Iris pigment epithelial cell (primary cell): ENCODE measurements around the gene GBP3.
"Not testable (repeated sequence)": the region's sequence is repeated elsewhere in the genome, so short reads cannot be mapped to it uniquely, and the experiment has no call there.

ENCODE experiments used
- DNase-seq: peaks from one replicate; pipeline ENCODE4 v3.0.0-alpha.2; 2011; ENCODE audit warnings: low read depth

GBP3 gene

DNA sequence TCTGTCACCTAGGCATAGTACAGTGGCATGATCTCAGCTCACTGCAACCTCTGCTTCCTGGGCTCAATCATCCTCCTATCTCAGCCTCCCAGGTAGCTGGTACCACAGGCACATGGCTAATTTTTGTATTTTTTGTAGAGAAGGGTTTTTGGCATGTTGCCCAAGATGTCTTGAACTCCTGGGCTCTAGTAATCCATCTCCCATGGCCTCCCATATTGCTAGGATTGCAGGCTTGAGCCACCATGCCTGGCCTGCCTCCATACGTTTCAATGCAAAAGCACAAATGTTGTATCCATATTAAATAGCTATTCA, 17.6 kb upstream of the GBP3 start:
- no peak for DNase-seq

DNA sequence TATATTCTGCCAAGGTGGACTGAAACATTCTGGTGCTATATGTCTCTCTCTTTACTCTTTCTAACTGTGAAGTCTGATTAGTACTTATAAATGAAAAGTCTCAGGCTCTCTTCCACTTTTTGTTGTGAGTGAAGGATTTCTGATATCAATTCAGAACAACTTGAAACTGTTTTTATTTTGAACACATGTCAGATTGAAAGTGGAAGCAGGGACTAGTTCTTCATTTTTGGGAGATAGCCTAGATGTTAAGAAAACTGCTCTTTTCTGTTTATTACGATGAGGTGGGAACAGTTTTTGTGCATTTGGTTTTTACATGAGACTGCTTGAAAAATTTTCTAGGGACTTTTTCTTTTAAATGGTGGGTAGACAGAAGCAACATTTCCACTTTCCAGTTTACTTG, 14.5 kb upstream of the GBP3 start:
- no peak for DNase-seq

DNA sequence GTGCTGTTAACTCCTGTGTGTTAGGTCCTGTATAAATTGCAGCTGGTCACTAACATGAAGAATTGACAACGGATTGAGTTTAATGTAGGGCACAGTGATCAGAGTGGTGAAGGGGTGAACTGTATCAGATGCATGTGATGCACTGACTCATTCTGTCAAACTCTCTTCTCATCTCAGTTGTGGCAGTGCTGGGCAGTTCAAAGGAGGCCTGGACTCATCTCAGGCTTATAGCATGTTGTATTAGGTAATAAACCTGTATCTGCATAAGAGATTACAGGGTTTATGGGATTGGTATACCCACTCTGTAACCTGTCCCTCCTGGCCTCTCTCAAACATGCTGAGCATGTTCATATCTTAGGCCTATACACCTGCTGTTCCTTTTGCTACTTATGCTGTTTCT, 12.4 kb upstream of the GBP3 start:
- no peak for DNase-seq

DNA sequence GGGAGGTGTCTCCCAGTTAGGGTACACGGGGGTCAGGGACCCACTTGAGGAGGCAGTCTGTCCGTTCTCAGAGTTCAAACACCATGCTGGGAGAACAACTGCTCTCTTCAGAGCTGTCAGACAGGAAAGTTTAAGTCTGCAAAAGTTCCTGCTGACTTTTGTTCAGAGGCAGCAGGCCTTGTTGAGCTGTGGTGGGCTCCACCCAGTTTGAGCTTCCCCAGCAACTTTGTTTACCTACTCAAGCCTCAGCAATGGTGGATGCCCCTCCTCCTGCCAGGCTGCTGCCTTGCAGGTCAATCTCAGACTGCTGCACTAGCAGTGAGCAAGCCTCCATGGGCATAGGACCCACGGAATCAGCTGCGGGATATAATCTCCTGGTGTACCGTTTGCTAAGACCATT, 11.3 kb upstream of the GBP3 start:
- DNase-seq: not testable (repeated sequence)

DNA sequence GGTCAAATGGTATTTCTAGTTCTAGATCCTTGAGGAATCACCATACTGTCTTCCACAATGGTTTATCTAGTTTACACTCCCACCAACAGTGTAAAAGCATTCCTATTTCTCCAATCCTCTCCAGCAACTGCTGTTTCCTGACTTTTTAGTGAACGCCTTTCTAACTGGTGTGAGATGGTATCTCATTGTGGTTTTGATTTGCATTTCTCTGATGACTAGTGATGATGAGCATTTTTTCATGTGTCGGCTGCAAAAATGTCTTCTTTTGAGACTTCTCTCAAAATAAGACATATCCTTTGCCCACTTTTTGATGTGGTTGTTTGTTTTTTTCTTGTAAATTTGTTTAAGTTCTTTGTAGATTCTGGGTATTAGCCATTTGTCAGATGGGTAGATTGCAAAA, 6.4 kb upstream of the GBP3 start:
- peak; percentile 9 for DNase-seq

DNA sequence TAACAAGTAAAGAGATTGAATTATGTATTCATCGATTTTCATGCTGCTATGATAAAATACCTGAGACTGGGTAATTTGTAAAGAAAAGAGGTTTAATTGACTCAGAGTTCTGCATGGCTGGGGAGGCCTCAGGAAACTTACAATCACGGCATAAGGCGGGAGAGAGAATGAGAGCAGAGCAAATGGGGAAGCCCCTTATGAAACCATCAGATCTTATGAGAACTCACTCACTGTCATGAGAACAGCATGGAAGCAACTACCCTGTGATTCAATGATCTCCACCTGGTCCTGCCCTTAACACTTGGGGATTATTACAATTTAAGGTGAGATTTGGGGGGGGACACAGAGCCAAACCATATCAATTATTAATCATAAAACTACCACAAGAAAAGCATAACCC, 3.3 kb upstream of the GBP3 start:
- DNase-seq: no peak

DNA sequence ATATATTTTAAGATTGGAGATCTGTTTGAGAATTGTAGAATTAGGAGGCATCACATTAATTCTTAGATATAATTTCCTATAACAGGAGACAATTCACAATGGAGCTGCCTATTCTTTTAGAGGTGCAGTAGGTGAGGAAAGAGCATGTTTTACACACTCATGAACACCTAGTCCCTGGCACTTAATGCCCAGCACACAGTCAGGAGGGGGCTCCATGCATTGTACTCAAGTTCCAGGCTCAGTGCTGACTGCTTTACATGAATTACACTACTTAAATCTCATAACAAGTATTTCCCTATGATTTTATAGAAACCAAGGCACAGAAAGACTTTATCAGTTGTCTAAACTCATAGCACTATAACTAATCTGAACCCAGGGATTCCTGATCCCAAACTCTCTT, 360 bp upstream of the GBP3 start:
- DNase-seq: no peak

DNA sequence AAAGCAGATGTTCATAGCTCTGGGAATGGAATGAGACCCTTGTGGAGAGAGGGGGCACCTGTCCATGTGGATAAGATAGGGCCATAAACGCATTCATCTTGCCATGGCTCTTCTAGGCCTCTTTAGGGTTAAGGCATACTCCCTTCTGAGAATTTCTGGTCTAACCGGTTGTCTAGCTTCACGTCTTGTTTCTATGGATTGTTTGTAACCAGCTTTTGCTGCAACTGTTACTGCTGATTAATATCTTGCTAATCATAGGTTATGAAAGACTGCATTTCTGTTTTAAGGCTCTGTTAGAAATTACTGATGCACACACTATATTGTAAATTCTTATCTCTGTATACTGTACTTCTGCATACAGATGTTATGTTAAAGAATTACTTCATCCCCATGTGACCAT, 4.3 kb downstream of the GBP3 start:
- DNase-seq: not testable (repeated sequence)

DNA sequence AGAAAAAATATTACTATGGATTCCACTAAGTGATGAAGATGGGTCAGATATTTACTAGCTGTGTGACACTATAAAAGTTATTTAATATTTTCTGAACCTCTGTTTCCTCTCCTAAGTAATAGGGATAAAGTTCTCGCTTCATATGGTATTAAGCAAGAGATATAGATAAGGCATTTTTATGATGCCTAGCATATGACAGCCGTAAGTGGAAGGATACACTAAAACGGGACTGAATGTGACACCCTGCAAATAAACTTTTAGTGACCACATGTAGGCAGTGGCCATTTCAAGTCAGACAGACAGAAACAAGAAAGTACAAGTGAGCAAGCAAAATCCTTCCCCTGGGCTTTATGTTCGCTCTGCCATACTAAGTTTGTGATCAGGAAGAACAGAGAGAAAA, 14.2 kb downstream of the GBP3 start:
- DNase-seq: no peak

DNA sequence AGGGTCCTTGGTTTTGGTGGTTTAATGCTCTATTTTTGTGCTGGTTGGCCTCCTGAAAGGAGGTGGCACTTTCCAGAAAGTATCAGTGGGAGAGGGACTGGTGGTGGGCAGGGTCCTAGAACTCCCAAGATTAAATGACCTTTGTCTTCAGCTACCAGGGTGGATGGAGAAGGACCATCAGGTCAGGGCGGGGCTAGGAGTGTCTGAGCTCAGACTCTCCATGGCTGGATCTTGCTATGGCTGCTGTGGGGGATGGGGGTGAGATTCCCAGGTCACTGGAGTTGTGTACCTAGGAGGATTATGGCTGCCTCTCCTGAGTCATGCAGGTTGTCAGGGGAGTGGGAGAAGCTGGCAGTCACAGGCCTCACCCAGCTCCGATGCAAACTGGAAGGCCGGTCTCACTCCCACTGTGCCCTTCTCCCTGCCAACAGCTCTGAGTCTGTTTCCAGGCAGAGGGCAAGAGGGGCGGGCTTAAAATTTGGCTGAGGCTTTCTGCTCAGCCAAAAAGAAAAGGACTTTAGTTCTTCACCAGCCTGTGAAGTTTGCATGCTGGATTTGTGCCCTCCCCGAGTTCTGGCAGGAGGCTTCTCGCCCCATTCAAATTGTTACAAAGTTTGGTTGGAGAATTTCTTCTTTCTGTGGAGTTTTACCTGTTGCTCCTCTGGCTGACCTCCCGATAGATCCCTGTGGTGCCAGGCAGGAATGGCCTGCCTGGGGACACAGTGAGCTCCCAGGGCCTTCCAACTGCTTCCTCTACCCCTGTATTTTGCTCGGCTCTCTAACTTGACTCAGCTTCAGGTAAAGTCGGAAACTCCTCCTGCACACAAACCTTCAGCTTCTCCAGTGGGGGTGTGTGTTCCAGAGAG, 17.1 kb downstream of the GBP3 start:
- no peak for DNase-seq

DNA sequence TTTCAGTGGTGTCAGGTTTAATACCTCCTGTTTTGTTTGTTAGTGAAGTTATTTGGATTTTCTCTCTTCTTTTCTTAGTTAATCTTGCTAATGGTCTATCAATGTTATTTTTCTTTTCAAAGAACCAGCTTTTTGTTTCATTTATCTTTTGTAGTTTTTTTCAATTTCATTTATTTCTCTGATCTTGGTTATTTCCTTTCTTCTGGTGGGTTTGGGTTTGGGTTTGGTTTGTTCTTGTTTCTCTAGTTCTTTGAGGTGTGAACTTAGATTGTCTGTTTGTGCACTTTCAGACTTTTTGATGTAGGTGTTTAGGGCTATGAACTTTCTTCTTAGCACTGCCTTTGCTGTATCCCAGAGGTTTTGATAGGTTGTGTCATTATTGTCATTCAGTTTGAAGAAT, 20.5 kb downstream of the GBP3 start:
- not testable (repeated sequence) for DNase-seq

DNA sequence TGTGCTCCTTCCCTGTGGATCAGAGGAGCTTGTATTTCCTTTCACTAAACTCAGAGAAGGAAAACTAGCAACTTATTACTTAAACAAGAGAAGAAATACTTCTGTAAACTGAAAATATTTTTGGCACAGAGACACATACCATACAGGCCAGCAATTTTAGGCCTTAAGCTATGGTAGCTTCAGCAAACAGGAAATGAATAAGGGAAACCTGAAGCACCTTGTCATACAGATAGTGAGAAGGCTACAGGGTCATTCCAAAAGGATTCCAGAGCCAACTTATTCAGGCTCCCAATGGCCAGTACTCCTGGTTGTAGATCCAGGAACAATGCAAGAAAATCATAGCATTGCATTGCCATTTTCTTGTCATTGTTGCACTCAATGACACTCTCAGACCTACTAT, 21.2 kb downstream of the GBP3 start:
- DNase-seq: peak; percentile 49

DNA sequence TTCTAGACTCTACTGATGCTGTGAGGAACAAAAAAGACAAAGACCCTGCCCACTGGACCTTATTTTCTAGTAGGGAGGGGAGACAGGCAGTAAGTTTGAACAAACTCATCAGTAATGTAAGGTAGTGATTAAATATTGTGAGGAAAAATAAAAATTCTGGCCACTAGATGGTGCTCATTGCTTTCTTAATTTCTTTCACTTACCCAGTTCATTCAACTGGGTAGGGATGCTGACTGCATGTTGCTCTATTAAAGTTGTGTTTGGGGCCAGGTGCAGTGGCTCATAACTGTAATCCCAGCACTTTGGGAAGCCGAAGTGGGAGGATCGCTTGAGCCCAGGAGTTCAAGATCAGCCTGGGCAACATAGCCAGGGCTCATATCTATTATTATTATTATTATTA, 23.9 kb downstream of the GBP3 start:
- DNase-seq: peak; percentile 58

DNA sequence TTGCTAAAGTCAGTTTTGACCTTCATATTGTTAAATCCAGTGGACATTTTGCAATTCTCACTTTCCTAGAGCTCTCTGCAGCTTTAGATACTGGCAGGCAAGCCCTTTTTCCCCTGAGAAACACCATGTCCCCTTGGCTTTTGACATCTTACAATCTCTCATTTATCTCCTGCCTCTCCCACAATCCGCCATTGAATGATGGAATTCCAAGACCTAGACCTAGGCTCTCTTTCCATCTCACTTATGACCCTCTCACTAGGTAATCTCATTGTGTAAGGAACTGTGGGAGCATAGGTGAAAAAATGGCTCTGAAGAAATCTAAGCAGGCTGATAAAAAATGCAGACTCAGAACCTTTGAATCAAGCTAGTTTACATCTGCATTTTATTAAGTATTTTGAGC, 32.2 kb downstream of the GBP3 start:
- DNase-seq: no peak

DNA sequence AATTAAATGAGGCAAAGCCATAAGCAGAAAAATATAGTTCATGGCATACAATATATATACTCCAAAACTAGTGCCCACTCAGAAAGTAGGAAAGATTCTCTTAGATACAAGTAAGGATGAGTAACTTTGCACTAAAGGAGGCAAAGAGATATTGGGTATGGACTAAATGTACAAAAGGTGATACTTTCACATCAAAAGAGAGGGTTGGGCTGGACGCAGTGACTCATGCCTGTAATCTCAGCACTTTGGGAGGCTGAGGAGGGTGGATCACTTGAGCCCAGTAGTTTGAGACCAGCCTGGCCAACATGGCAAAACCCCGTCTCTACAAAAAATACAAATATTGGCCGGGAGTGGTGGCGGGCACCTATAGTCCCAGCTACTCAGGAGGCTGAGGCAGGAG, 37.0 kb downstream of the GBP3 start:
- no peak for DNase-seq

DNA sequence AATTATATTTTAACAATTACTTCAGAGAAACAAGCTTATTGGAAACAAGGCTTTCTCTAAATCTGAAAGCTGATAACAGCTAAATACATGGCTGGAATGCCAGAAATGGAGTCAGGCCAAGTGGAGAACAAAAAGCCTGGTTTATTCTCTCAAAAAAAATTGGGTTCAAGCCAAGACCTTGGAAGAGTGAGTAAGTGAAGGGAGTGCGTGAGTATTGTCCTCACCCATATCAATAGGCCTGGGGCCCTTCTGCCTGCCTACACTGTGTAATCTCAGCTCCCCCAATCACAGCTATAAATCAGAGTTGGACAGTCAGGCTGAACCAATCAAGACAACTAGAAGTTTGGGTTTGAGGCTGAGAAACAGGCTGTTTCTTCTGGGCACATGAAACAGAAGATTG, 37.6 kb downstream of the GBP3 start:
- peak; percentile 93 for DNase-seq

DNA sequence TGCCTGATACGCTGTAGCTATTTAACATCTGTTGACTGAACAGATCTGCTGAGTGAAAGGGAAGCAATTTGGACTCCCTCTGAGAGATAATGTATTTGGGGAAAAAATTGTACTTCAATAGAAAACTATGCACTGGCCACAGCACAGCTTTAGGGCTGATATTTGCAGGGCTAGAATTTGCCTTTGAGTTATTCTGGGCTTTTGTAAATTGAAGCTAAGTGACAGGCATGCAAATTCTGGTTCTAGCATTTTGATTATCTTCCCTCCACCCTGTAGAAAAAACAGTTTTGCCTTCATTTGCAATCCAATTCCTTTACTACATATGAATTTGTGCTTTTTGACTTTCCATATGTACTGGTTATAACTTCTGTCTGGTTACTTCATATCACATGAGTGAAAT, 38.1 kb downstream of the GBP3 start:
- no peak for DNase-seq

DNA sequence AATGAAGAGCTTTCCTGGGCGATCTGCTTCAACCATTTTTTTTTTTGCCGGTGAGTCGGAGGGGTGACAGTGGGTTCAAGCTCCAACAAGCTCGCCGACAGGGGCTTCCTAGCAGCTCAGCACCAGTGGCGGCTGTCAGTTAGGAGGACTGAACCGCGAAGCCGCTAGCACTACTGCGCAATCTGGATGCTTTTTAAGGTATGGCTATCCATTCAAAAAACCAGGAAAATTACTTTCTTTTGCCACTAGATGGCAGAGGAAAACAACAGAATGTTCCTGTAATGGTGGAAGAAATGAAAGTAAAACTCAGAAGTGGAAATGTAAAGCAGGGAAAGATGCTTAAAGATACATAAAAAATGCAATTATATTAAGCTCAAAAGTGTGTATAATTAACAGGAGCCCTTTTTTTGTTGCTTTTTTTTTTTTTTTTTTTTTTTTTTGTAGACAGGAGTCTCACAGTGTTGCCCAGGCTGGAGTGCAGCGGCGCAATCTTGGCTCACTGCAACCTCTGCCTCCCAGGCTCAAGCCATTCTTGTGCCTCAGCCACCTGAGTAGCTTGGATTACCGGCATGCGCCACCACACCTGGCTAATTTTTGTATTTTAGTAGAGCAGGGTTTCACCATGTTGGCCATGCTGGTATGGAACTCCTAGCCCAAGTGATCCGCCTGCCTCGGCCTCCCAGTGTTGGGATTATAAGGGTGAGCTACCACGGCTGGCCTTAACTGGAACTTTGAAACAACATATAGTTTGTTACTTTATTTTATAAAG, 38.7 kb downstream of the GBP3 start:
- peak; percentile 62 for DNase-seq

DNA sequence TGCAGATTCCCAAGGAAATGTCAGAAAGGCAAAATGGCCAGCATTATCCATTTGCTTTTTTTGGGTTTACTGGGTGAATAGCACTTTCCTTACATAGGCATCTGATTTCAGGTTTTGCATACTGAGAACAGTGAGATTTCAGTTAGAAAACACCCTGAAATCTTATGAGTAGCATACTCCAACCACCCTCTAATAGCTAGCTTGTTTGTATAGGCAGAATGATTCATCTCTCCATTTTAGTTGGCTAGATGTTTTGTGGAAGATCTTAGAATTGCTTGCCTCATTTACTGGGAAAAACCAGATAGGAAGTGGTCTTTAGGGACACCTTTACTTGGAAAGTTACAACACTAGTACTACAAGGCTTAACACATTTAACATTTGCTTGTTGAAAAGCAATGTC, 40.6 kb downstream of the GBP3 start:
- DNase-seq: peak; percentile 59

DNA sequence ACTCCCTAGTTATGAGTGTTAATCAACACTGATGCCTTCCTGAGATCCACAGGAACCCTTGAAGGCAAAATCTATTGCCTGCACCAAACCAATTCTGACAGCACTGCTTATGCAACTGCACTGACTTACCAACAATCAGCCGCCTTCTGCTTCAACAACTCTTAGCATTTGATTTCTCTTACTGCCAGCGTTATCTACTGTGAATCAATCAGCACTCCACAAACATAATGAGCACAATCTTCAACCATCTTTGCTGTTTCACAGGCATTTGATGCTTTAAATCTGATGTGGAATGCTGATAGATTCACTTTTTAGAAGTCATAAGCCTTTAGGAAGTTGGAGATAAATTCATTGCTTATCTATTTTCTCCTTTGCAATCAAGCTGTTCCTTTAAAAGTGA, 41.2 kb downstream of the GBP3 start:
- not testable (repeated sequence) for DNase-seq

DNA sequence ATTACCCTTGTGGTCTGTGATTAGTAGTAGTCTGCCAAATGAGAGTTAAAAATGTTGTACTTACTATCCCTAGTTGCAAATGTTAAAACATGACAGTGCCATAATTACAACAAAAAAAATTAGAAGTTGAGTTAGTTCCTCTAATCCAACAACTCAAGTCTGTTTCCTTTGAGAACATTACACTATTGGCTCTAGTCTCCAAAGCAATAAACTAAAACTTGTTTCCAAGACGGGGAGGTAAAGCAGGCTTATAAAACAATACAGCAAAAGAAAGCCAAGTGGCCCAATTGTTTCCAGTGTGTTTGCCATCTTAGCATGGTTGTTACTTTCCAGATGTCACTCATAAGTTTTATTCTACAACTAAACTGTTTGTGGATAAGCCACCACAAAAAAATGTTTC, 41.8 kb downstream of the GBP3 start:
- DNase-seq: no peak

DNA sequence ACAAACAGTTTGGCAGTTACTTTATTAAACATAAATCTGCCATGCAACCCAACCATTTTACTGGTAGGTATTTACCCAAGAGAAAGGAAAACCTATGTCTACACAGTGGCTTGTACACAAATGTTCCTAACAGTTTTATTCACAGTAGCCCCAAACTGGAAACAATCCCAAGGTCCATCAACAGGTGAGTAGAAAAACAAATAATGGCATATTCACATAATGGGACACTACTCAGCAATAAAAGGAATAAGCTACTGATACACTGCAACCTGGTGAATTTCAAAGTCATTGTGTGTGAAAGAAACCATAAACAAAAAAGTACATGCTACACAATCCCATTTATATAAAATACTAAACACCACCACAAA, 42.9 kb downstream of the GBP3 start:
- no peak for DNase-seq

DNA sequence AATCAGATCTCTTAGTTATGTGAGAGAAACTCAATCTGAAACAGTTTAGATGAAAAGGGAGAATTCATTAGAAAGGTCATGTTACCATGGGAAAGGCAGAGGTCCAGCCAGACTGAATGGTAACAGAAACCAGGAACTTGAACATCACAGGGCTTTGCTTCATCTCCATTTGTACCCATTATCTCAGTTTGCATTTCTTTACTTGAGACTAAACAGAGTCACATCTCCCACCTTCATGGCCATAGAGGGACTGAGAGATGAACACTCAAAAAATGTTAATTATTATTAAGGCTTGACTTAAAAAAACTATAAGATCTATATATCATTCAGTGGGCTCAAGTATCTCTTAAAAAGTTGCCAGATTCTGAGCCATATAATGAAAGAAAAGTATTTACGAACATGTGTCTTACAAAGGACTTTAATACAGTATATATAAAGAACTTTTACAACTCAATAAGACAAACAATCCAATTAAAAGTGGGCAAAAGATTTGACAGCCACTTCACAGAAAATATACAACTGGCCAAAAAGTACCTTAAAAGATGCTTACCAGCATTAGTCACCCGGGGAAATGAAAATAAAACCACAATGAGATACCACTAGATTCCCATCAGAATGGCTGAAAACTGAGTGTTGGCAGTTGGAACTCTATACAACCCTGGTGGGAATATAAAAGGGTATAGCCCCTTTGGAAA, 43.5 kb downstream of the GBP3 start:
- peak; percentile 70 for DNase-seq
